Measurements from ENCODE around the gene LAIR2. TPM values are rescaled to one million over a fixed set of nuclear protein-coding genes. Genes with fewer than 3 reads are reported as not detected.

LAIR2 gene
- total RNA-seq, 4 donors from 2014 or later, result not detected

DNA sequence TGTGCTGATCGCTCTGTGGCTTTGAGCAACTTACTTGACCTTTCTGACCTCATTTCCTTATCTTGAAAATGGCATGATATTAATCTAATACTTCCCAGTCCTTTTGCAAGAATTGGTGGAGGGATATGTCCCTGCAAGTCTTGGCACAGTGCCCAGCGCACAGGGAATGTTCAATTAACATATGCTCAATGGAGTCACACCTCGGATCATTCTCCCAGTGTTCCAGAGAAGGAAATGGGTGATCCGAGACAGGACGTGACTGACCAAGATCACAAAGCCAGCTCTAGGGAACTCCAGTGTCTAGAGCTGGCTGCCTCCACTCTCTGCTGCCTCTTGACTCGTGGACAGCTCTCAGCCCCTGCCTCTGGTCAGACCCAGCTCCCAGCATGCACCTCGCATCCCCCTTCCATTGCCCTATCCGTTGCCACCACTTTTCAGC lies 33.1 kb upstream of the LAIR2 start:
- H3K27me3 ChIP-seq, result peaks cover 45% of the 10 kb centered on the region
- ATAC-seq, result peak; percentile 1
- WGBS, 2 donors (ENCODE audit: low coverage in 1 of 2), result 47 to 53% methylated on average over 4 to 8 of the region's 8 CpGs
- no peaks in the 10 kb centered on the region for H3K9me3 ChIP-seq
- no peak overlapping the region for H3K4me3 ChIP-seq
- H3K36me3 ChIP-seq, result no peaks in the 10 kb centered on the region
- TF ChIP-seq CTCF (IDR thresholded peaks at IDR 0.05) (no peak), EP300 (IDR thresholded peaks at IDR 0.05) (no peak), POLR2A (IDR thresholded peaks at IDR 0.05) (no peak), POLR2AphosphoS5 (IDR thresholded peaks at IDR 0.05) (no peak)
- peak overlapping the region in 3 of 4 donors; percentile 57 to 86 (median 67) for H3K27ac ChIP-seq
- peaks cover 0 to 49% (median 6%) of the 10 kb centered on the region in 3 donors for H3K4me1 ChIP-seq

DNA sequence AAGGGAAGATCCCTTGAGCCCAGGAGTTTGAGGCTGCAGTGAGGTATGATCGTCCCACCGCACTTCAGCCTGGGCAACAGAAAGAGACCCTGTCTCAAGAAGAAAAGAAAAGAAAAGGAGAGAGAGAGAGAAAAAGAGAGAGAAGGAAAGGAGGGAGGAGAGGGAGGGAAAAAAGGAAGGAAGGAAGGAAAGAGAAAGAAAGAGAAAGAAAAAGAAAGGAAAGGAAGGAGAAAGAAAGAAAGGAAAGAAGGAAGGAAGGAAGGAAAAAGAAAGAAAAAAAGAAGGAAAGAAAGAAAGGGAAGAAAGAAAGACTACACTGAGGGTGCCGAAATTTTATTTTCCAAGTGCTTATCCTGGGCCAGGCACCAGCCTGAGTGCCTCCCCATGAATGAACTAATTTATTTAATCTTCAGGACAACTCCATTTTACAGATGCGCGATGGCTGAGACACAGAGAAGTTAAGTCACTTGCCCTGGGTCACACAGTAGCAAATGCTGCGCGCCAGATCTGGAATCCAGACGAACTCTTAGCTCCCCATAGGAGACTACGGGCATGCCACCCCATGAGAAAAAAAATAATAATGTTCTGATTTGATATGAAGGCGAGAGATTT lies 32.2 kb upstream of the LAIR2 start:
- 72 to 75% methylated on average over 8 to 10 of the region's 10 CpGs for WGBS, 2 donors (ENCODE audit: low coverage in 1 of 2)
- H3K9me3 ChIP-seq, result no peaks in the 10 kb centered on the region
- no peak overlapping the region for H3K4me3 ChIP-seq
- H3K4me1 ChIP-seq, result peaks cover 0 to 42% (median 6%) of the 10 kb centered on the region in 3 donors
- TF ChIP-seq POLR2AphosphoS5 (IDR thresholded peaks at IDR 0.05) (no peak), POLR2A (IDR thresholded peaks at IDR 0.05) (no peak), EP300 (IDR thresholded peaks at IDR 0.05) (no peak), CTCF (IDR thresholded peaks at IDR 0.05) (no peak)
- H3K27me3 ChIP-seq, result peaks cover 52% of the 10 kb centered on the region
- no peaks in the 10 kb centered on the region for H3K36me3 ChIP-seq
- H3K27ac ChIP-seq, result peak overlapping the region in 3 of 4 donors; percentile 78 to 86 (median 81)
- ATAC-seq, result no peak

- no peak for TF ChIP-seq CTCF (IDR thresholded peaks at IDR 0.05)
- no peak for TF ChIP-seq POLR2AphosphoS5 (IDR thresholded peaks at IDR 0.05)
- no peak for TF ChIP-seq POLR2A (IDR thresholded peaks at IDR 0.05)
- no peak for TF ChIP-seq EP300 (IDR thresholded peaks at IDR 0.05)
- 17% methylated on average over 14 of the region's 60 CpGs; no CpG with 5 or more reads in 1 of the 2 donors for WGBS, 2 donors (ENCODE audit: low coverage in 1 of 2)
- peak; percentile 42 for ATAC-seq
- peaks cover 58% of the 10 kb centered on the region for H3K27me3 ChIP-seq
- H3K4me3 ChIP-seq, result peak overlapping the region; percentile 35 to 54
- H3K9me3 ChIP-seq, result no peaks in the 10 kb centered on the region
- peak overlapping the region; percentile 51 to 86 (median 80) for H3K27ac ChIP-seq
- H3K4me1 ChIP-seq, result peaks cover 0 to 38% (median 6%) of the 10 kb centered on the region in 3 donors
- H3K36me3 ChIP-seq, result no peaks in the 10 kb centered on the region
Measured at GRCh38 chr19:54470991-54471782, 31.4 kb upstream of the LAIR2 start.

GRCh38 chr19:54473071-54473891 lies 29.4 kb upstream of the LAIR2 start, which contains the start of gene CDC42EP5:
CDC42EP5 (minus strand) TSS chr19:54473296; CDS start chr19:54465547, 7,749 bp downstream.
- peak within 1 kb of the TSS in 3 of 4 donors; percentile 74 to 83 (median 81) for H3K27ac ChIP-seq
- peaks cover 70% of the 10 kb centered on the region for H3K27me3 ChIP-seq
- WGBS, 2 donors (ENCODE audit: low coverage in 1 of 2), result 4 to 10% methylated on average over 6 to 9 of the region's 14 CpGs

More at GRCh38 chr19:54473071-54473891, 29.4 kb upstream of the LAIR2 start, which contains the start of gene CDC42EP5:
- Histone ChIP-seq H3K36me3 (no peaks in the 10 kb centered on the region), H3K9me3 (no peaks in the 10 kb centered on the region), H3K4me3 (peak within 1 kb of the TSS in 1 of 2 donors; percentile 50), H3K4me1 (peaks cover 0 to 38% (median 6%) of the 10 kb centered on the region in 3 donors)
- no peak for TF ChIP-seq EP300 (IDR thresholded peaks at IDR 0.05)
- TF ChIP-seq POLR2A (IDR thresholded peaks at IDR 0.05), result no peak
- TF ChIP-seq CTCF (IDR thresholded peaks at IDR 0.05), result no peak
- peak; percentile 91 for ATAC-seq

Data from gastroesophageal sphincter (tissue), 4 donors.